HepG2 (cell line): ENCODE data around the gene TSPYL1. TPM values are rescaled to one million over a fixed set of nuclear protein-coding genes. Genes with fewer than 3 reads are reported as not detected.

Experiments used
- ATAC-seq: fragments of 200-7000 bp; cut with Tn5 transposase; 3 replicates; pipeline ENCODE4 v1.9.1; 2020; ENCODE audit warnings: mild to moderate bottlenecking, moderate library complexity
- BruUV-seq: library from RNA; stranded (reverse); fragments of 400-500 nt; replicated peaks from 2 replicates; lab custom pipeline; 2021; lab: Mats Ljungman, UMichigan
- CTCF ChIA-PET: fragments of 300-600 bp; formaldehyde crosslinking; extraction: SDS; loops from one replicate; lab custom pipeline; 2021; ENCODE audit warnings: low total read pairs, inconsistent platforms, low intra/inter-chr PET ratio; lab: Yijun Ruan, JAX
- POLR2A ChIA-PET: fragments of 350-600 bp; sonication (Branson Sonifier 250); formaldehyde crosslinking; loops from one replicate; lab custom pipeline; 2020; ENCODE audit warnings: antibody characterized with exemption, inconsistent platforms; lab: Yijun Ruan, JAX
- DNase-seq: peaks from one replicate; pipeline ENCODE4 v3.0.0-alpha.2; 2015; ENCODE audit warnings: low spot score
- FAIRE-seq: peaks from 3 replicates; lab custom pipeline; 2011; peaks lifted over from hg19 to GRCh38; lab: Jason Lieb, UNC
- H2AFZ ChIP-seq: one replicate; pipeline ENCODE4 v1.6.1; 2011; ENCODE audit warnings: low read length, inconsistent platforms
- H3K27ac ChIP-seq: fragments of 300-600 bp; 3 replicates; pipeline ENCODE4 v1.8.0; 2011; ENCODE audit warnings: mixed run types, mild to moderate bottlenecking, mixed read lengths, low read length, inconsistent platforms; ENCODE audit not compliant: insufficient read depth; ENCODE audit errors: extremely low read length
- H3K27me3 ChIP-seq, 2 experiments: fragments of 200-600 bp in 1 of 2; 2 replicates in 1 of 2; 3 replicates in 1 of 2; pipeline versions ENCODE4 v1.6.0 to v1.8.0; 2011; ENCODE audit warnings: low read length in 2 of 2, mild to moderate bottlenecking in 2 of 2, moderate library complexity in 2 of 2, inconsistent platforms in 1 of 2; ENCODE audit not compliant: insufficient read depth in 2 of 2, control insufficient read depth in 1 of 2
- H3K36me3 ChIP-seq, 2 experiments: fragments of 200-600 bp in 1 of 2; replicated peaks in 1 of 2; 2 replicates in 1 of 2; 3 replicates in 1 of 2; pipeline versions ENCODE4 v1.5.1 to v1.8.0; 2011; ENCODE audit warnings: low read length in 2 of 2, inconsistent platforms in 1 of 2; ENCODE audit not compliant: insufficient read depth in 2 of 2, control insufficient read depth in 1 of 2
- H3K4me1 ChIP-seq: 2 replicates; pipeline ENCODE4 v1.5.1; 2012; ENCODE audit warnings: low read length, inconsistent platforms; ENCODE audit not compliant: insufficient read depth
- H3K4me2 ChIP-seq: 2 replicates; pipeline ENCODE4 v1.6.0; 2011; ENCODE audit warnings: low read depth, low read length, inconsistent platforms
- H3K4me3 ChIP-seq, 3 experiments: fragments of 200-600 bp in 1 of 3; sonication (generic), shearing (Covaris generic) in 1 of 3; replicated peaks in 1 of 3; 2 replicates each; pipeline ENCODE4 v1.5.1; 2011 to 2016; ENCODE audit warnings: low read length in 3 of 3, inconsistent platforms in 2 of 3, low read depth in 2 of 3, mild to moderate bottlenecking in 2 of 3, control low read depth in 1 of 3, mixed read lengths in 1 of 3; ENCODE audit not compliant: insufficient read depth in 1 of 3
- H3K79me2 ChIP-seq: one replicate; pipeline ENCODE4 v1.6.1; 2011; ENCODE audit warnings: low read length, inconsistent platforms; ENCODE audit not compliant: insufficient read depth
- H3K9ac ChIP-seq: 2 replicates; pipeline ENCODE4 v1.6.0; 2011; ENCODE audit warnings: mild to moderate bottlenecking, low read depth, low read length, inconsistent platforms; ENCODE audit not compliant: insufficient read depth
- H3K9me3 ChIP-seq: 2 replicates; pipeline ENCODE4 v1.5.1; 2012; ENCODE audit warnings: mild to moderate bottlenecking, low read length
- H4K20me1 ChIP-seq: 2 replicates; pipeline ENCODE4 v1.6.0; 2011; ENCODE audit warnings: inconsistent platforms, mild to moderate bottlenecking, low read length, moderate library complexity; ENCODE audit not compliant: insufficient read depth
- ELF1 ChIP-seq: sonication (generic); formaldehyde crosslinking; IDR thresholded peaks from 2 replicates; pipeline ENCODE4 v1.4.0; 2020; ENCODE audit warnings: missing genetic modification reagents
- GABPA ChIP-seq, 2 experiments: IDR thresholded peaks; 2 replicates each; pipeline ENCODE4 v1.6.1; 2011 to 2016; ENCODE audit warnings: low read depth in 2 of 2, low read length in 1 of 2, missing biosample characterization in 1 of 2, missing genetic modification characterization in 1 of 2
- HBP1 ChIP-seq: IDR thresholded peaks from 2 replicates; pipeline ENCODE4 v1.6.1; 2016; ENCODE audit warnings: low read depth, control low read depth
- HIVEP1 ChIP-seq: sonication (generic); formaldehyde crosslinking; IDR thresholded peaks from 2 replicates; pipeline ENCODE4 v1.4.0; 2020; ENCODE audit warnings: mild to moderate bottlenecking, missing genetic modification reagents
- PITX1 ChIP-seq: sonication (generic); formaldehyde crosslinking; IDR thresholded peaks from 2 replicates; pipeline ENCODE4 v1.5.1; 2020; ENCODE audit warnings: mild to moderate bottlenecking, missing genetic modification reagents
- POLR2A ChIP-seq, 2 experiments: IDR thresholded peaks; 2 replicates each; pipeline ENCODE4 v1.6.1; 2011; ENCODE audit warnings: low read depth in 2 of 2, low read length in 2 of 2, mild to moderate bottlenecking in 1 of 2, moderate library complexity in 1 of 2; ENCODE audit not compliant: insufficient read depth in 1 of 2
- RBM22 ChIP-seq: fragments of 200-400 bp; formaldehyde crosslinking; optimal IDR thresholded peaks from 2 replicates; pipeline ENCODE3; 2017; ENCODE audit warnings: mild to moderate bottlenecking, low read length, moderate library complexity
- SAFB2 ChIP-seq: sonication (generic); formaldehyde crosslinking; IDR thresholded peaks from 2 replicates; pipeline ENCODE4 v1.5.1; 2020; ENCODE audit warnings: missing genetic modification reagents, low read depth, mild to moderate bottlenecking, borderline replicate concordance
- SOX6 ChIP-seq, 2 experiments: fragments of 450-650 bp in 1 of 2; sonication (generic) in 1 of 2; formaldehyde crosslinking in 1 of 2; IDR thresholded peaks; 2 replicates each; pipeline versions ENCODE4 v1.4.0 to v1.6.1; 2017 to 2020; ENCODE audit warnings: antibody characterized with exemption in 1 of 2, mild to moderate bottlenecking in 1 of 2, missing genetic modification reagents in 1 of 2
- SP2 ChIP-seq: sonication (generic); formaldehyde crosslinking; IDR thresholded peaks from 2 replicates; pipeline ENCODE4 v1.5.1; 2020; ENCODE audit warnings: mild to moderate bottlenecking, missing genetic modification reagents
- ZGPAT ChIP-seq: IDR thresholded peaks from 2 replicates; pipeline ENCODE4 v1.6.1; 2016; ENCODE audit warnings: mild to moderate bottlenecking
- ZMYM3 ChIP-seq: sonication (generic); formaldehyde crosslinking; IDR thresholded peaks from 2 replicates; pipeline ENCODE4 v1.5.1; 2020; ENCODE audit warnings: mild to moderate bottlenecking, missing genetic modification reagents
- ZSCAN22 ChIP-seq: sonication (generic); formaldehyde crosslinking; IDR thresholded peaks from 2 replicates; pipeline ENCODE4 v1.4.0; 2020; ENCODE audit warnings: mild to moderate bottlenecking, missing genetic modification reagents
- WGBS: methylation state at CpG from one replicate; pipeline ENCODE4 v1.1.6; 2017; ENCODE audit warnings: low lambda C conversion rate; 5-methylcytosine and 5-hydroxymethylcytosine counted together
- in situ Hi-C: cut with HindIII; loops from 2 replicates; pipeline ENCODE4 v1.10.0; 2017; ENCODE audit warnings: low pct_unique_long_range_greater_than_20kb; ENCODE audit not compliant: extremely low pct_ligation_motif_present
- intact Hi-C: fragments of 100-400 bp; cut with micrococcal nuclease; formaldehyde crosslinking; loops from one replicate; pipeline ENCODE4 v1.10.0; 2022; ENCODE audit not compliant: unreplicated experiment
- polyA plus RNA-seq, 8 experiments: library from polyadenylated mRNA; depleted of rRNA in 3 of 8; stranded (reverse) in 7 of 8; unstranded in 1 of 8; fragments of >200 nt; fragmentation: Illumina TruSeq in 4 of 8; extraction: Trizol in 4 of 8; gene quantifications; 2 replicates each; pipeline versions ENCODE4 v1.2.1 to v1.2.3, GENCODE V29; 2011 to 2016; ENCODE audit warnings: low read depth in 4 of 8, missing spikeins in 1 of 8, mixed read lengths in 1 of 8; ENCODE audit not compliant: insufficient read depth in 1 of 8
- total RNA-seq, 5 experiments: library from RNA; depleted of rRNA; stranded (reverse); fragments of >200 nt; fragmentation: Illumina TruSeq; extraction: Trizol; gene quantifications; 2 replicates each; pipeline ENCODE4 v1.2.3, GENCODE V29; 2016; ENCODE audit warnings: low read depth in 1 of 5

Gene TSPYL1
- total and polyA plus RNA-seq, 2 of the 13 experiments (the other 11 are each of a cell fraction or from before 2014, with no cell fraction given) = 28.3 to 93.0 TPM

- TF ChIP-seq SOX6 (IDR thresholded peaks at IDR 0.05) = no peak
- TF ChIP-seq SOX6 (CRISPR knock-in tag; IDR thresholded peaks at IDR 0.05) = no peak
These were observed 28.0 kb downstream of the TSPYL1 start (continued) for GRCh38 chr6:116251568-116252384.

GRCh38 chr6:116248577-116248976, 31.2 kb downstream of the TSPYL1 start:
- POLR2A ChIA-PET = no interaction called here
- no TSS peak for BruUV-seq
- intact Hi-C loops = no loop called here
- peak; percentile 39 for TF ChIP-seq RBM22
- no peak for TF ChIP-seq ZMYM3 (CRISPR knock-in tag)
- TF ChIP-seq ELF1 (CRISPR knock-in tag) = no peak
- TF ChIP-seq, all 625 proteins: peak for 1
- FAIRE-seq = no peak
- no peak overlapping the region for H2AFZ ChIP-seq
- no peak overlapping the region for H3K4me2 ChIP-seq
- peaks cover 0 to 2% of the 10 kb centered on the region in 2 experiments; a peak in 1 of 5 replicates for H3K36me3 ChIP-seq
- no peaks in the 10 kb centered on the region for H3K9me3 ChIP-seq
- no peaks in the 10 kb centered on the region for H4K20me1 ChIP-seq
- no peaks in the 10 kb centered on the region for H3K27me3 ChIP-seq
- CTCF ChIA-PET = no interaction called here
- no peak for DNase-seq
- H3K4me3 ChIP-seq = no peak overlapping the region
- no peak overlapping the region for H3K9ac ChIP-seq
- in situ Hi-C loops = no loop called here
- H3K27ac ChIP-seq = no peak overlapping the region
- peaks cover 10% of the 10 kb centered on the region for H3K79me2 ChIP-seq
- no peak for ATAC-seq
- 97% methylated on average over 2 of the region's 2 CpGs for WGBS
- H3K4me1 ChIP-seq = peaks cover 60% of the 10 kb centered on the region

GRCh38 chr6:116247285-116247684, 32.4 kb downstream of the TSPYL1 start:
- Histone ChIP-seq H3K27me3 (no peaks in the 10 kb centered on the region), H3K4me1 (peaks cover 50% of the 10 kb centered on the region), H3K27ac (peak overlapping the region; percentile 54), H3K4me2 (peak overlapping the region; percentile 45), H4K20me1 (no peaks in the 10 kb centered on the region), H2AFZ (no peak overlapping the region), H3K36me3 (peaks cover 0 to 2% of the 10 kb centered on the region in 2 experiments; a peak in 1 of 5 replicates), H3K9ac (no peak overlapping the region; the same call in 1 of the 2 replicates), H3K79me2 (peaks cover 1% of the 10 kb centered on the region), H3K9me3 (no peaks in the 10 kb centered on the region), H3K4me3 (peak overlapping the region in 1 of 3 experiments; percentile 15; a peak in 1 of 6 replicates)
- DNase-seq = peak; percentile 83
- intact Hi-C loops (loop anchor here (2.0 kb wide), 1 partner anchor 28 kb away; no protein-coding TSS in a partner anchor), in situ Hi-C loops (no loop called here)
- no TSS peak for BruUV-seq
- peak; percentile 40 for FAIRE-seq
- CTCF ChIA-PET = no interaction called here
- POLR2A ChIA-PET = interaction anchor here (1.0 to 1.5 kb wide), 2 partner anchors 31 to 33 kb away, joined by 3 to 4 read pairs; partner anchors contain the start of gene TSPYL1
- peak; percentile 94 for ATAC-seq
- TF ChIP-seq ZSCAN22 (no peak), POLR2A (IDR thresholded peaks at IDR 0.05; ENCODE audit: insufficient read depth in 1 of 2, low read depth in 2 of 2, low read length in 2 of 2) (no peak), ZGPAT (CRISPR knock-in tag) (peak; percentile 52; the same call in 1 of the 2 replicates), PITX1 (CRISPR knock-in tag) (peak; percentile 47; the same call in 1 of the 2 replicates), HBP1 (CRISPR knock-in tag) (0 out of 2 replicates have a peak, but pooled peaks have one; percentile 54), SAFB2 (CRISPR knock-in tag) (no peak), GABPA (IDR thresholded peaks at IDR 0.05; ENCODE audit: low read depth, low read length) (no peak), GABPA (CRISPR knock-in tag; IDR thresholded peaks at IDR 0.05; ENCODE audit: low read depth) (peak; percentile 2; the same call in 1 of the 2 replicates), HIVEP1 (CRISPR knock-in tag) (no peak), SP2 (CRISPR knock-in tag) (no peak)
